GM12872 (cell line): ENCODE results near the gene SPAG16.

Source experiments
- TF ChIP-seq, protein P1 (sequence below): IDR thresholded peaks from 3 replicates; pipeline ENCODE4 v1.5.1; 2011; ENCODE audit warnings: low read depth, mild to moderate bottlenecking, low read length, moderate library complexity; ENCODE audit not compliant: insufficient read depth

SPAG16 gene

DNA sequence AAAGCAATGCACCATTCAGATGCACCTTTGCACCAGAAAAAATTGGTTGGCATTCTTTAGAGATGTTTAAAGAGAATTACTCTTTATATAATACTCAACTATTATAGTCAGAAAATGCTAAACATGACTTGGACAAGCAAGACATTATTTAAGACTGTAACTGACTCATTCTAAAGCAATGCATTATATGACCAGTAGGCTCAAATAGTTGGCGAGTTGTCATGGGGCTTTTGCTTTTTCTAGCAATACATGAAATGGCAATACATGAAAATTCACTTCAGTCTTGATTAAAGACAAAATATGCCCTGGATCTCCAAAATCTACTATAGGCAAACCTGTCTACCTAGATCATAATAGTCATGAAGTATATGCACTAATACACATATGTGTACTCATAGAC lies 909.7 kb downstream of the SPAG16 start:
- TF ChIP-seq, protein P1, sequence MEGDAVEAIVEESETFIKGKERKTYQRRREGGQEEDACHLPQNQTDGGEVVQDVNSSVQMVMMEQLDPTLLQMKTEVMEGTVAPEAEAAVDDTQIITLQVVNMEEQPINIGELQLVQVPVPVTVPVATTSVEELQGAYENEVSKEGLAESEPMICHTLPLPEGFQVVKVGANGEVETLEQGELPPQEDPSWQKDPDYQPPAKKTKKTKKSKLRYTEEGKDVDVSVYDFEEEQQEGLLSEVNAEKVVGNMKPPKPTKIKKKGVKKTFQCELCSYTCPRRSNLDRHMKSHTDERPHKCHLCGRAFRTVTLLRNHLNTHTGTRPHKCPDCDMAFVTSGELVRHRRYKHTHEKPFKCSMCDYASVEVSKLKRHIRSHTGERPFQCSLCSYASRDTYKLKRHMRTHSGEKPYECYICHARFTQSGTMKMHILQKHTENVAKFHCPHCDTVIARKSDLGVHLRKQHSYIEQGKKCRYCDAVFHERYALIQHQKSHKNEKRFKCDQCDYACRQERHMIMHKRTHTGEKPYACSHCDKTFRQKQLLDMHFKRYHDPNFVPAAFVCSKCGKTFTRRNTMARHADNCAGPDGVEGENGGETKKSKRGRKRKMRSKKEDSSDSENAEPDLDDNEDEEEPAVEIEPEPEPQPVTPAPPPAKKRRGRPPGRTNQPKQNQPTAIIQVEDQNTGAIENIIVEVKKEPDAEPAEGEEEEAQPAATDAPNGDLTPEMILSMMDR = no peak

DNA sequence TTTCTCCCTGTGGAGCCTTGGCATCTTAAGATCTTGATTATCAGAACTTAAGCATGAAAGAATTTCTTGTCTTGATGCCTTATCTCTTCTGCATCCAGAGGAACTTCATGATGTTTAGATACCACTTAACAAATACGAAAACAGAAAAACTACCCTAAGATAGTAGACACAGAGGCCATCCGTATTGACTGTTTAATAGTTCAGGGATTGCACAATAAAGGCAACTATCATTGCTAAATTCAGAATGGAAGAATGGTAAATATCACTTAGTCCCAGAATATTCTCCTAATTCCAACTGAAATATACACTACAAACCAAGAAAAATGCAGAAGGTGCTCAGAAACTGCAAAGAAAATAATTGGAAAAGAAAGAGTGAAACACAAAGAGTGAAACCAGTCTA lies 912.0 kb downstream of the SPAG16 start:
- TF ChIP-seq, protein P1 = no peak

DNA sequence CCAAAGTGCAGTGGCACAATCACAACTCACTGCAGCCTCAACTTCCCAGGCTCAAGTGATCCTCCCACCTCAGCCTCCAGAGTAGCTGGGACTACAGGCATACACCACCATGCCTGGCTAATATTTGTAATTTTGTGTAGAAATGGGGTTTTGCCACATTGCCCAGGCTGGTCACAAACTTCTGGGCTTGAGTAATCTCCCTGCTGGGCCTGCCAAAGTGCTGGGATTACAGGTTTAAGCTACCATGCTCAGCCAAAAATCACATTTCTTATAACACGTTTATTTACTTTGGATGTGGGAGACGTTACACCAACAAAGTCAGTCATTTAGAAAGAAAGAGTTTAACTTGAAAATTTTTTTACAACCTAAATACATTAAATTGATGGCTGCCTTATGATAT lies 917.6 kb downstream of the SPAG16 start:
- TF ChIP-seq, protein P1 = no peak

DNA sequence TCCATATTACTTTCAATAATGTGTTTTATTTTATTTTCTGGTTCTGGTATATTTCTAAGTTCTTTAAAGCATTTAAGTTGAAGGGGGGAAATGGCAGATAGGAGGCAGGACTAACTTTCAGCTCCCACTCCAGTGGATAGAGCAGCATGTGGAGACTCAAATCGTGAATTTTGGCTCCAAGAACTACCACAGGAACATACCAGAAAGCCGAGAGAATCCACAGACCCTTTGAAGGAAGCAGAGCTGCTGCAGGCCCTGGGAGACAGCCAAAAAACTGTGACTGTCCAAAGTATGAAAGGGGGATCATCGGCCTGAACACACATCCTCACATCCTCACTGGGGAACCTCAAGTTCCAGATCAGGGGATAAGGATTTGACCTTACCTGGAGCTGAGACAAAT lies 919.0 kb downstream of the SPAG16 start:
- TF ChIP-seq, protein P1 = no peak

DNA sequence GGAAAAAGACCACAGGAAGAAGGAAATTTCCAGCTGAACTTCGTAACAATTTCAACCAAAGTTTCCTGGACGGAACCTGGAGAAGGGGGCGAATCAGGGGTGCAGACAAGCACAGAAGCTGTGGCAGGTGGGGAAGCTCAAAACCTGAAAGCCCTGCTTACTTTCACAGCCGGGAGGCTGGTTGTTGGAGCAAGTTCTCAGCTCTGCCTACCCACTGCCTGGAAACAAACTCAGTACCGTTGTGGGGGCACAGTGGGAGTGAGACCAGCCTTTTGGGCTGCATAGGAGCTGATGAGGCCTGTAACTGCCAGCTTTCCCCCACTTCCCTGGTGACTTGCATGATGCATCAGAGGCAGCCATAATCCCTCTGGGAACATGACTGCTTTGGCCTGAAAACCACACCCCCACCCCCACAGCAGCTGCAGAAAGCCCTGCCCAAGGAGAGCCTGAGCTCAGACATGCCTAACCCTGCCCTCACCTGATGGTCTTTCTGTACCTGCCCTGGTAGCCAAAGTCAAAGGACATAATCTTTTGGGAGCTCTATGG lies 919.6 kb downstream of the SPAG16 start:
- TF ChIP-seq, protein P1 = no peak

DNA sequence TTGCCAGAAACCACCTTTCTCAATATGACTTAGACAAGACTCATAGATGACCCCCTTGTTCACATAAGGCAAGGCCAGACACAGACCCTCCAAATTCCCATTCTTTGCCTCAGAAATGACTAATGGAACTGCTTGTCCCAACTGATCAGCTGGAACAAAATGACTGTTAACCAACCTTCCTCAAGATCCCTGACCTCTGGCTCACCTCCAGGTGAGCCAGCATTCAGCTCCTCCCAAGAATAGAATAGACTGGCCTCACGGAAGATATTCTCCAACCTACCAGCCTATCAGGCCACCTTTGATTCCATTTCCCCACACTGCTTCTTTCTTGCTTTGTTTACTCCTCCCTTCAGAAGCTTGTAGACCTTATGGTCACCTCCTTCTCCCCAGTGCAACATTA lies 930.8 kb downstream of the SPAG16 start:
- TF ChIP-seq, protein P1 = no peak

DNA sequence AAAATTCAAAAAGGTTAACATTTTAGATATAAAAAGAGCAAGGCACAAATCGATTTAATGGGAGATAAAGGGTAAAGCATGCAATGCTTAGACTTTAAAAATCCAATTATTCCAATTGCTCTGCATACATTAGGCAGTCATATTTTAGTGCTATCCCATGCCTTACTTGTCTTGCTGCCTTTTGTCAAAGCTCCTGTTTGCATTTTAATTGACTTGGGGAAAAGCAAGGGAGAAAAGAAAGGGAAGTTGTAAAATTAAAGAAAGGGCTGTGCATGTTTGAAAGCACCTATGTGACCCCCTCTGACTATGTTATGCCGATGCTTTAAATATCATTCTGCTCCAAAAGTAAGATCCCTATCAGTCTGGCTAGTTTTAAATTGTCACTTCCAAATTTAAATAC lies 932.9 kb downstream of the SPAG16 start:
- TF ChIP-seq, protein P1 = no peak
